AG09319 (cell line): ENCODE data around the gene LARP1.

ENCODE experiments used
- DNase-seq: peaks from one replicate; pipeline ENCODE4 v3.0.0-alpha.2; 2010; ENCODE audit warnings: low read depth; ENCODE audit errors: extremely low read depth
- TF ChIP-seq, protein P1 (sequence below): IDR thresholded peaks from 2 replicates; pipeline ENCODE4 v1.5.1; 2011; ENCODE audit warnings: low read depth, mild to moderate bottlenecking, inconsistent platforms, low read length, moderate library complexity

The LARP1 gene

DNA sequence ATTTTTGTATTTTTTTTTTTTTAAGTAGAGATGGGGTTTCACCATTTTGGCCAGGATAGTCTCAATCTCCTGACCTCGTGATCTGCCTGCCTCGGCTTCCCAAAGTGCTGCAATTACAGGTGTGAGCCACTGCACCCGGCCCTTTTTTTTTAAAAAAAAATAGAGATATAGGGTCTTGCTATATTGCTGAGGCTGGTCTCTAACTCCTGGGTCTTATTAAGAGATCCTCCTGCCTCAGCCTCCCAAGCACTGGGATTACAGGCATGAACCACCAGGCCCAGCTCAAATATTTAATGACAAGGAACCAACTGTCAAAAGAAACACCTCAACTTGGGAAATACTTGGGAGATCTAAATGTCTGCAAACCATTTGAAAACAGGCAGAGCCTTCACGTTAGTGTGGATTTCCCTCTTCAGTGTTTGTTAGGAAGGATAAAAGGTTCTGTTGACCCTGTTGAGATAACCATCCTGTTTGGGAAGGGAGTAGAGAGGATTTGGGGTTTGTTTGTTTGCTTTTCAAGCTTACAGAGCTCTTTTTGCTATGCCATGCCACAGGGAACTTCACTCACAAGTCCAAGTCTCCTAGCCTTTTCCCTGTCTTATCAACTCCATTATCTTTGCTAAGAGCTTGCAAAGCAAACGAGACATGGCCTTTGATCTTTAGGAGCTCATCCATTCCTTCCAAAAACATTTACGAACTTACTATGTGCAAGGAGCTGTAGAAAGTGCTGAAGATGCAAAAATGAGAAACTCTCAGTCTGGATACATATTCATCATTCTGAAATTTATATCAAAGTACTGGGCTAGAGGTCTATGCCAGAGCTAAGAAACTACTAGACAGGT lies 87.7 kb downstream of the LARP1 start:
- no peak for DNase-seq
- TF ChIP-seq, protein P1, sequence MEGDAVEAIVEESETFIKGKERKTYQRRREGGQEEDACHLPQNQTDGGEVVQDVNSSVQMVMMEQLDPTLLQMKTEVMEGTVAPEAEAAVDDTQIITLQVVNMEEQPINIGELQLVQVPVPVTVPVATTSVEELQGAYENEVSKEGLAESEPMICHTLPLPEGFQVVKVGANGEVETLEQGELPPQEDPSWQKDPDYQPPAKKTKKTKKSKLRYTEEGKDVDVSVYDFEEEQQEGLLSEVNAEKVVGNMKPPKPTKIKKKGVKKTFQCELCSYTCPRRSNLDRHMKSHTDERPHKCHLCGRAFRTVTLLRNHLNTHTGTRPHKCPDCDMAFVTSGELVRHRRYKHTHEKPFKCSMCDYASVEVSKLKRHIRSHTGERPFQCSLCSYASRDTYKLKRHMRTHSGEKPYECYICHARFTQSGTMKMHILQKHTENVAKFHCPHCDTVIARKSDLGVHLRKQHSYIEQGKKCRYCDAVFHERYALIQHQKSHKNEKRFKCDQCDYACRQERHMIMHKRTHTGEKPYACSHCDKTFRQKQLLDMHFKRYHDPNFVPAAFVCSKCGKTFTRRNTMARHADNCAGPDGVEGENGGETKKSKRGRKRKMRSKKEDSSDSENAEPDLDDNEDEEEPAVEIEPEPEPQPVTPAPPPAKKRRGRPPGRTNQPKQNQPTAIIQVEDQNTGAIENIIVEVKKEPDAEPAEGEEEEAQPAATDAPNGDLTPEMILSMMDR, result no peak

DNA sequence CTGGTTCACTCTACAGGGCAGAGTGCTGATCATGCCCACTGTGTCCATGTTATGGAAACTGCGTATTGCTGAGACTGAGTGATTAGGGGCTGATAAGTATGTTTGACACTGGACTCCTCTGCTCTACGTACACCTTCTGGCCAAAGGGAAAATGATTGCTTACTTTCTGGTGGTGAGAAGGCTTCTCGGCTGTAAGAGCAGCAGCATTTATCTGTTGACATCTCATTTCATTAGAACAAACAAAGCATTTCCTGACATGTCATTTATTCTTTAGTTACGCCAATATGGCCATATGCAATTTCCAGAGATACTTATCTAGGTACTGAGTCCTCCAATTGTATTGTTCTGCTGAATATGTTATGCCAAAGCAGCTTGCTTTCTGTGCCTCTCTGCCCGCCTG lies 89.6 kb downstream of the LARP1 start:
- TF ChIP-seq, protein P1, result no peak
- DNase-seq, result no peak

DNA sequence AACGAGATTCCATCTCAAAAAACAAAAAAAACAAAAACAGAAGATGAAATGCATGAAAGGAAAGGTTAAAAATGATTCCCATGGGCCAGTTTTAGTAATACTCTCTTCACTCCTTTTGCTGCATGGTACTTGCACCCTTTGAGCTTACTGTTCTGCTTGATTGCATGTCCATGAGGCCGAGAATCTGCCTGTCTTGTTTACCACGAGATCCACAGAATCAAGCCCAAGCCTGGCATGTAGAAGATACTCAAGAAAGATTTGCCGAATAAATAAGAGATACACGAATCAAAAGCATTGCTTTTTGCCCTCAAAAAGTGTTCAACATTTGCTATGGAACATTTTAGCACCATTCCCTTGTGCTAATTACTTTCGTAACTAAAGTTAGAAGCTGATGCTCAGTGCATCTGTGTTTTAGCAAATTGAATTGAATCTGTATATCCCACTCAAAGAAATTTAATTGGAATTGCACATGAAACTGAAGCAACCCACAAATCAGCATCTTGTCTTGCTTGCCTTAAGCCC lies 94.1 kb downstream of the LARP1 start:
- DNase-seq, result no peak
- TF ChIP-seq, protein P1, result no peak

DNA sequence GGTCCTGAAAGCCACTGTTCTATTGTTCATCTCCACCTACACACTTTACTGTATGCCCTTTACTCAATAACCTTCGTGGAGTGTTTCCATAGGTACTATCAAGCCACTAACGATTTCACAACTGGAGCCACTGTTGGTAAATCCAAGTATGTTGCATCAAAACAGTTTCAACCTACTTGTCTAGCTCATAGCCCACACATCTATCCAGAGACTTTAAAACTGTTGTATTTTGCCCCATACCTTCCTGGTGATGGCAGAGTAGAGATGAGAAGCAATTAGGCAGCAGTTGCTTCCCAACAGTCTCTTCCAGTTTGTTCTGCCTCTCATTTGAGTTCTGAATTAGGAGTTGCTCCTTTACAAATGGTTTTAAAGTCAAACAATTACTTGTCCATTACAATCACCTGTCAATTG lies 94.6 kb downstream of the LARP1 start:
- TF ChIP-seq, protein P1, result peak; percentile 24
- no peak for DNase-seq

DNA sequence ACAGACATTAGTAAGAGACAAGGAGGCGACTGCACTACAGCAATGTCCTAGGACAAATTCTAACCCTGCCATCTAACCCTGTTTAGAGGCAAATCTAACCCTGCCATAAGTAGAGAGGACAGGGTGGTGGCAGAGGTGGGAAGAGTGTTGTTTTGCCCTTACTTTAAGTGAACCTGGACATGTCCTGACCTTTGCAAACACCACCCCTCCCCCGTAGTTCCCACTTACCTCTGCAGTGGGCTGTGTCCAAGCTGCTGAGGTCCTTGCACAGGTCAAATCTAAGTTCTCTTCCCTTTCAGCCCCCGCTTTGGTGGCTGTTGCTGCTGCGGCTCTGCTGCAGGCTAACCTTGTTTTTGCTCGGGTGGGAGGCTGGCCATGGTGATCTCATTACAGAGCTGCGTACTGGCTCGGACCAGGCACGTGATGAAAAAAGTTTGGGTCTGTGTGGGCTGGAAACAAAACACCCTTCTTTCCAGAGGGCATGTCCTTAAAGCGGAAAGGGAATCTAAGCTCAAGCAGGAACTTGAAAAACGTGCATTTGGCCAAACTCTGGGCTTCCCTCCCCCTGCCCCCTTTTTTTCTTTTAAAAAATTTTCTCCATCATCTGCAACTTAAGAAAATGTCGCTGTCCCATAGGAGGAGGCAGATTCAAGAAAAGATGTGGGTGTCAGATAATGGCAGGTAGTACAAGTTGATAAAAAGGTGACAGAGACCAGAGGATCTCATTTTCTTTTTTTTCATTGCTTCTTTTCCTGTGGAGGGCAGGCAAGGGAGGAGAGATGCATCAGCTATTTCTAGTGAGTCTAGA lies 95.3 kb downstream of the LARP1 start, which contains the start of gene FAXDC2:
Gene FAXDC2 (minus strand): TSS at position 349 of the 808 bp plus-strand sequence. CDS start 12,425 bp downstream, outside the sequence.
- DNase-seq, result peak; percentile 56
- TF ChIP-seq, protein P1, result no peak

DNA sequence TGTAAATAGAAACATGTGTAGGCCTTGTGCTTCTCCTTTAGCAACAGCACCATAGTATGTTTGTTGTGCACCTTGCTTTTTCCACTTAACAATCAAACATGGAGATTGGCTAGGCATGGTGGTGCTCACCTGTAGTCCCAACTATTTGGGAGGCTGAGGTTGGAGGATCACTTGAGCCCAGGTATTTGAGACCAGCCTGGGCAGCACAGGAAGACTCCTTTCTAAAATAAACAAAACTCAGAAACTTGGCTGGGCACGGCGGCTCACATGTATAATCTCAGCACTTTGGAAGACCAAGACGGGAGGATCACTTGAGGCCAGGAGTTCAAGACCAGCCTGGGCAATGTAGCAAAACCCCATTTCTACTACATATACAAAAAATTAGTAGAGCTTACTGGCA lies 96.2 kb downstream of the LARP1 start:
- DNase-seq, result no peak
- TF ChIP-seq, protein P1, result no peak
